ENCODE data around the gene PACSIN1.
A peak's percentile ranks its signal among the peaks of the same experiment; 100 is the strongest.

The PACSIN1 gene

GRCh38 chr6:34451192-34451591, 14.7 kb upstream of the PACSIN1 start:
- no peak for DNase-seq
- Histone ChIP-seq H2BK5ac (ENCODE audit: low read depth, low read length, poor library complexity) (no peak overlapping the region), H3K14ac (ENCODE audit: low read length) (no peak overlapping the region), H3K9ac (ENCODE audit: low read length) (no peak overlapping the region), H4K8ac (ENCODE audit: low read depth, low read length) (no peak overlapping the region), H2BK12ac (ENCODE audit: low read length) (no peak overlapping the region), H3K23ac (ENCODE audit: low read length) (no peak overlapping the region), H3K79me1 (ENCODE audit: low read length) (no peaks in the 10 kb centered on the region), H3K4me2 (ENCODE audit: low read length) (no peak overlapping the region), H3K27ac (ENCODE audit: low read depth, low read length) (no peak overlapping the region), H3K4me1 (ENCODE audit: control insufficient read depth in 1 of 2, insufficient read depth in 2 of 2, low read length in 2 of 2) (peaks cover 0 to 4% of the 10 kb centered on the region in 2 experiments), H2AFZ (ENCODE audit: insufficient read depth, low read length, poor library complexity) (no peak overlapping the region), H3K4me3 (ENCODE audit: low read depth, low read length) (peak overlapping the region; percentile 1), H2BK120ac (ENCODE audit: insufficient read depth, low read length, poor library complexity) (no peak overlapping the region), H4K12ac (ENCODE audit: low read depth, low read length) (no peak overlapping the region), H3K36me3 (ENCODE audit: control insufficient read depth in 1 of 2, insufficient read depth in 2 of 2, low read length in 2 of 2) (no peaks in the 10 kb centered on the region), H3K9me3 (ENCODE audit: insufficient read depth, low read depth, low read length) (peaks cover 2% of the 10 kb centered on the region), H3K18ac (ENCODE audit: low read length) (no peak overlapping the region), H3K4ac (ENCODE audit: low read depth, low read length) (no peak overlapping the region), H2AK5ac (ENCODE audit: low read length) (no peak overlapping the region), H4K91ac (ENCODE audit: low read depth, low read length) (no peak overlapping the region), H3K79me2 (ENCODE audit: control insufficient read depth, insufficient read depth, low read length, poor library complexity) (no peaks in the 10 kb centered on the region), H3K27me3 (ENCODE audit: insufficient read depth, low read length) (no peaks in the 10 kb centered on the region)
- WGBS (ENCODE audit: extremely low coverage, insufficient coverage, insufficient read length) = no CpG with 5 or more reads among the region's 1 CpG

DNA sequence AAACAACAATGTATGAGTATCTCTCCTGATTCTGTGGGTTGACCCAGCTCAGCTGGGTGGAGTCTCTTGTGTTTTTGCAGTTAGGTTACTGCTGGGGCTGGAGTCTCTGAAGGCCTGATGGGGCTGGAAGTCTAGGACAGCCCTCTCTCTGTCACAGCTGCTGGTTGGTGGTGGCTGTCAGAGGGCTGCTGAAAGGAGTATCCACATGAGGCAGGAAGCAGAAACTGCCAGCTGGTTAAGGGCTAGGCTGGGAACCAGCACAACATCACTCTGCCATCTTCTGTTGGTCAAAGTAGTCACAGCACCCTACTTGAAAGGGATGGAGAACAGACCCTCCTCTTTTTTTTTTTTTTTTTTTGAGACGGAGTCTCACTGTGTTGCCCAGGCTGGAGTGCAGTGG, 10.0 kb upstream of the PACSIN1 start:
- H3K9me3 ChIP-seq (ENCODE audit: insufficient read depth, low read depth, low read length) = peaks cover 2% of the 10 kb centered on the region
- H2AK5ac ChIP-seq (ENCODE audit: low read length) = no peak overlapping the region
- H3K18ac ChIP-seq (ENCODE audit: low read length) = no peak overlapping the region
- no peak for DNase-seq
- no peaks in the 10 kb centered on the region for H3K4me1 ChIP-seq (ENCODE audit: control insufficient read depth in 1 of 2, insufficient read depth in 2 of 2, low read length in 2 of 2)
- H3K79me1 ChIP-seq (ENCODE audit: low read length) = no peaks in the 10 kb centered on the region
- H3K4me3 ChIP-seq (ENCODE audit: low read depth, low read length) = no peak overlapping the region
- no peak overlapping the region for H4K91ac ChIP-seq (ENCODE audit: low read depth, low read length)
- no peak overlapping the region for H4K12ac ChIP-seq (ENCODE audit: low read depth, low read length)
- no peak overlapping the region for H3K4me2 ChIP-seq (ENCODE audit: low read length)
- H3K36me3 ChIP-seq (ENCODE audit: control insufficient read depth in 1 of 2, insufficient read depth in 2 of 2, low read length in 2 of 2) = no peaks in the 10 kb centered on the region
- H3K79me2 ChIP-seq (ENCODE audit: control insufficient read depth, insufficient read depth, low read length, poor library complexity) = no peaks in the 10 kb centered on the region
- H2BK12ac ChIP-seq (ENCODE audit: low read length) = no peak overlapping the region
- no peaks in the 10 kb centered on the region for H3K27me3 ChIP-seq (ENCODE audit: insufficient read depth, low read length)
- H3K14ac ChIP-seq (ENCODE audit: low read length) = no peak overlapping the region
- H3K23ac ChIP-seq (ENCODE audit: low read length) = no peak overlapping the region
- no peak overlapping the region for H3K27ac ChIP-seq (ENCODE audit: low read depth, low read length)
- WGBS (ENCODE audit: extremely low coverage, insufficient coverage, insufficient read length) = no CpG with 5 or more reads among the region's 1 CpG
- no peak overlapping the region for H3K9ac ChIP-seq (ENCODE audit: low read length)
- no peak overlapping the region for H2BK120ac ChIP-seq (ENCODE audit: insufficient read depth, low read length, poor library complexity)
- H2BK5ac ChIP-seq (ENCODE audit: low read depth, low read length, poor library complexity) = no peak overlapping the region
- no peak overlapping the region for H2AFZ ChIP-seq (ENCODE audit: insufficient read depth, low read length, poor library complexity)
- no peak overlapping the region for H3K4ac ChIP-seq (ENCODE audit: low read depth, low read length)
- H4K8ac ChIP-seq (ENCODE audit: low read depth, low read length) = no peak overlapping the region

DNA sequence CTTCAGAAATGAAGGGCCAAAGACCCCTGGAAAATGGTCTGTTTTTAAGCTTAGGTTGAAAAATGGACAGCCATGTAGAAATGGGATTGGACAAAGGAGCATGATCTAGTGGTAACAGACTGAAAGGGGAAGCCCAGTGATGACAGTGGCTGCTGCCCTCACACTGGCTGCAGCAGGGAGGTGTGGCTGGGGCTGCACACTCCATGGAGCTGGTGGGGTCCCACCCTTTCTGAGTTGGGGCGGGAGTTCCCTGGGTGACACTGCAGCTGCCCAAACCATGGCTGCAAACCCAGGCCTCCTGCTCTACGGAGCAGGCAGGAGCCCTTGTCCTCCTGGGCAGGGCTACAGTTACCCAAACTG, 8.5 kb upstream of the PACSIN1 start:
- H3K4me3 ChIP-seq (ENCODE audit: low read depth, low read length) = no peak overlapping the region
- DNase-seq = no peak
- H3K79me1 ChIP-seq (ENCODE audit: low read length) = no peaks in the 10 kb centered on the region
- H2BK120ac ChIP-seq (ENCODE audit: insufficient read depth, low read length, poor library complexity) = no peak overlapping the region
- no peak overlapping the region for H3K4me2 ChIP-seq (ENCODE audit: low read length)
- no peaks in the 10 kb centered on the region for H3K9me3 ChIP-seq (ENCODE audit: insufficient read depth, low read depth, low read length)
- H3K9ac ChIP-seq (ENCODE audit: low read length) = no peak overlapping the region
- no peaks in the 10 kb centered on the region for H3K27me3 ChIP-seq (ENCODE audit: insufficient read depth, low read length)
- no peak overlapping the region for H3K27ac ChIP-seq (ENCODE audit: low read depth, low read length)
- no peaks in the 10 kb centered on the region for H3K79me2 ChIP-seq (ENCODE audit: control insufficient read depth, insufficient read depth, low read length, poor library complexity)
- no peak overlapping the region for H4K12ac ChIP-seq (ENCODE audit: low read depth, low read length)
- no peak overlapping the region for H2BK12ac ChIP-seq (ENCODE audit: low read length)
- H3K23ac ChIP-seq (ENCODE audit: low read length) = no peak overlapping the region
- WGBS (ENCODE audit: extremely low coverage, insufficient coverage, insufficient read length) = no CpG with 5 or more reads among the region's 2 CpGs
- H4K8ac ChIP-seq (ENCODE audit: low read depth, low read length) = no peak overlapping the region
- no peak overlapping the region for H2AK5ac ChIP-seq (ENCODE audit: low read length)
- H2AFZ ChIP-seq (ENCODE audit: insufficient read depth, low read length, poor library complexity) = no peak overlapping the region
- no peak overlapping the region for H3K18ac ChIP-seq (ENCODE audit: low read length)
- no peak overlapping the region for H3K4ac ChIP-seq (ENCODE audit: low read depth, low read length)
- no peak overlapping the region for H2BK5ac ChIP-seq (ENCODE audit: low read depth, low read length, poor library complexity)
- no peaks in the 10 kb centered on the region for H3K4me1 ChIP-seq (ENCODE audit: control insufficient read depth in 1 of 2, insufficient read depth in 2 of 2, low read length in 2 of 2)
- H4K91ac ChIP-seq (ENCODE audit: low read depth, low read length) = no peak overlapping the region
- H3K14ac ChIP-seq (ENCODE audit: low read length) = no peak overlapping the region
- H3K36me3 ChIP-seq (ENCODE audit: control insufficient read depth in 1 of 2, insufficient read depth in 2 of 2, low read length in 2 of 2) = no peaks in the 10 kb centered on the region

- Histone ChIP-seq H2BK5ac (ENCODE audit: low read depth, low read length, poor library complexity) (no peak overlapping the region), H2AK5ac (ENCODE audit: low read length) (no peak overlapping the region), H3K4ac (ENCODE audit: low read depth, low read length) (no peak overlapping the region), H2AFZ (ENCODE audit: insufficient read depth, low read length, poor library complexity) (no peak overlapping the region), H2BK120ac (ENCODE audit: insufficient read depth, low read length, poor library complexity) (no peak overlapping the region), H3K27me3 (ENCODE audit: insufficient read depth, low read length) (no peaks in the 10 kb centered on the region), H3K18ac (ENCODE audit: low read length) (no peak overlapping the region), H2BK12ac (ENCODE audit: low read length) (no peak overlapping the region), H4K91ac (ENCODE audit: low read depth, low read length) (no peak overlapping the region), H3K14ac (ENCODE audit: low read length) (no peak overlapping the region), H3K79me2 (ENCODE audit: control insufficient read depth, insufficient read depth, low read length, poor library complexity) (no peaks in the 10 kb centered on the region), H3K27ac (ENCODE audit: low read depth, low read length) (no peak overlapping the region), H3K4me2 (ENCODE audit: low read length) (no peak overlapping the region), H4K8ac (ENCODE audit: low read depth, low read length) (no peak overlapping the region), H3K79me1 (ENCODE audit: low read length) (no peaks in the 10 kb centered on the region), H3K9ac (ENCODE audit: low read length) (no peak overlapping the region), H3K4me1 (ENCODE audit: control insufficient read depth in 1 of 2, insufficient read depth in 2 of 2, low read length in 2 of 2) (no peaks in the 10 kb centered on the region), H4K12ac (ENCODE audit: low read depth, low read length) (no peak overlapping the region), H3K9me3 (ENCODE audit: insufficient read depth, low read depth, low read length) (no peaks in the 10 kb centered on the region), H3K23ac (ENCODE audit: low read length) (no peak overlapping the region), H3K36me3 (ENCODE audit: control insufficient read depth in 1 of 2, insufficient read depth in 2 of 2, low read length in 2 of 2) (no peaks in the 10 kb centered on the region), H3K4me3 (ENCODE audit: low read depth, low read length) (no peak overlapping the region)
- no peak for DNase-seq
- WGBS (ENCODE audit: extremely low coverage, insufficient coverage, insufficient read length) = no CpG with 5 or more reads among the region's 14 CpGs
Measured at GRCh38 chr6:34457742-34458735, 7.8 kb upstream of the PACSIN1 start.

All from trophoblast cell (in vitro differentiated cells and primary cell).